Measurements from ENCODE around the gene EMC10. TPM values are rescaled to one million over a fixed set of nuclear protein-coding genes. Genes with fewer than 3 reads are reported as not detected.

Gene EMC10
- total RNA-seq, 4 donors from 2014 or later, result 48.5 to 79.4 (median 59.7) TPM

GRCh38 chr19:50516964-50517703, 40.8 kb downstream of the EMC10 start:
- TF ChIP-seq POLR2A (IDR thresholded peaks at IDR 0.05) (no peak), EP300 (IDR thresholded peaks at IDR 0.05) (no peak), CTCF (IDR thresholded peaks at IDR 0.05) (no peak)
- no peak overlapping the region for H3K4me3 ChIP-seq
- no peaks in the 10 kb centered on the region for H3K9me3 ChIP-seq
- H3K36me3 ChIP-seq, result no peaks in the 10 kb centered on the region
- DNase-seq (ENCODE audit: low spot score in 2 of 2), result no peak
- 79% methylated on average over 52 to 53 of the region's 53 CpGs for WGBS, 2 donors
- H3K4me1 ChIP-seq, result peaks cover 0 to 8% (median 0%) of the 10 kb centered on the region in 4 donors
- no peak overlapping the region for H3K27ac ChIP-seq
- H3K27me3 ChIP-seq, result no peaks in the 10 kb centered on the region

GRCh38 chr19:50517704-50518075, 41.4 kb downstream of the EMC10 start:
- Histone ChIP-seq H3K4me1 (peaks cover 0 to 5% (median 0%) of the 10 kb centered on the region in 4 donors), H3K27ac (no peak overlapping the region), H3K36me3 (no peaks in the 10 kb centered on the region), H3K27me3 (no peaks in the 10 kb centered on the region), H3K9me3 (no peaks in the 10 kb centered on the region), H3K4me3 (no peak overlapping the region)
- DNase-seq (ENCODE audit: low spot score in 2 of 2), result no peak
- TF ChIP-seq POLR2A (IDR thresholded peaks at IDR 0.05), result no peak
- TF ChIP-seq EP300 (IDR thresholded peaks at IDR 0.05), result no peak
- TF ChIP-seq CTCF (IDR thresholded peaks at IDR 0.05), result no peak
- WGBS, 2 donors, result 95 to 97% methylated on average over 36 to 37 of the region's 37 CpGs

GRCh38 chr19:50518091-50519005, 42.0 kb downstream of the EMC10 start:
- H3K4me1 ChIP-seq, result no peaks in the 10 kb centered on the region
- no peaks in the 10 kb centered on the region for H3K36me3 ChIP-seq
- no peak overlapping the region for H3K27ac ChIP-seq
- WGBS, 2 donors, result 95% methylated on average over 67 to 87 of the region's 87 CpGs
- H3K27me3 ChIP-seq, result no peaks in the 10 kb centered on the region
- TF ChIP-seq CTCF (IDR thresholded peaks at IDR 0.05), result no peak
- no peak for TF ChIP-seq EP300 (IDR thresholded peaks at IDR 0.05)
- no peak for TF ChIP-seq POLR2A (IDR thresholded peaks at IDR 0.05)
- DNase-seq (ENCODE audit: low spot score in 2 of 2), result no peak
- no peak overlapping the region for H3K4me3 ChIP-seq
- H3K9me3 ChIP-seq, result no peaks in the 10 kb centered on the region

- H3K27me3 ChIP-seq, result no peaks in the 10 kb centered on the region
- no peak overlapping the region for H3K27ac ChIP-seq
- no peak for DNase-seq (ENCODE audit: low spot score in 2 of 2)
- H3K4me1 ChIP-seq, result no peaks in the 10 kb centered on the region
- no peaks in the 10 kb centered on the region for H3K36me3 ChIP-seq
- H3K9me3 ChIP-seq, result no peaks in the 10 kb centered on the region
- 96 to 97% methylated on average over 36 to 39 of the region's 40 CpGs for WGBS, 2 donors
- H3K4me3 ChIP-seq, result no peak overlapping the region
- TF ChIP-seq EP300 (IDR thresholded peaks at IDR 0.05), result no peak
- no peak for TF ChIP-seq CTCF (IDR thresholded peaks at IDR 0.05)
- no peak for TF ChIP-seq POLR2A (IDR thresholded peaks at IDR 0.05)
Observed at GRCh38 chr19:50519006-50519575, 42.8 kb downstream of the EMC10 start.
